ENCODE results near the gene COX7A1. TPM values are rescaled to one million over a fixed set of nuclear protein-coding genes. Genes with fewer than 3 reads are reported as not detected.
A peak's percentile ranks its signal among the peaks of the same experiment; 100 is the strongest.

COX7A1 gene
- total RNA-seq, 1 donor from 2014 or later: 1.6 TPM

DNA sequence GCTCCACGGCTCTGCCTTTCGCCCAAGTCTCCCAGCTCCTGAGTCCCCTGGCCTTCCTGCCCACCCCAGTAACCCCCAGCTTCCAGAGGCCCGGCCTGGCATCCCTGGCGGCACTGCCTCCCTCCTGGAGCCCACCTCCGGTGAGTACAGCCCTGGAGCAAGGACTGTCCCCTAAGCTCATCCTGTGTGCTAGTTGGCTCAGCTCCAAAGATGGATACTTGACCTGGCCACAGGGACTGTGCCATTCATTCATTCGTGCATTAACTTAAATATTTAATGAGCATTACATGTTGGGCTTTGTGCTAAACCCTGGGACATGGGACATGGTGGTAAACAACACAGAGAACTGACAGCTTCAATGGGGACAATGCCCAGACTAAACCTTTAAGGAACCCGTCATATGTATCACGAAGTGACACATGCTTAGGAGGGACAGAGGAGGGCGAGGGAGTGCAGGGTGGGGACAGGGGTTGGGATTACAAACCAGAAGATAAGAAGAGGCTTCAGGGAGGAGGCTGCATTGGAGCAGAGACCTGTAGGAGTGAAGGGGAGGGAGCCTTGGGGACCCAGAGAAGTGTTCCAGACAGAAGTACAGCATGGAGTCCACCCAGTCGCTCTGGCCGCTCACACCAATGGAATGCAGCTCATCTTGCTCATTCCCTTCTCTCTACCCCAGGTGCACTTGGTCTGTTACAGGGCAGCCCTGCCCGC lies 48.2 kb downstream of the COX7A1 start:
- Histone ChIP-seq H3K4me3 (ENCODE audit: low read depth, low read length) (no peak overlapping the region), H3K27me3 (ENCODE audit: control insufficient read depth, insufficient read depth, low read length) (no peaks in the 10 kb centered on the region), H3K36me3 (ENCODE audit: control insufficient read depth, insufficient read depth, low read length) (peaks cover 6% of the 10 kb centered on the region)
- DNase-seq (ENCODE audit: low read depth): peak; percentile 33
- TF ChIP-seq, protein P1, sequence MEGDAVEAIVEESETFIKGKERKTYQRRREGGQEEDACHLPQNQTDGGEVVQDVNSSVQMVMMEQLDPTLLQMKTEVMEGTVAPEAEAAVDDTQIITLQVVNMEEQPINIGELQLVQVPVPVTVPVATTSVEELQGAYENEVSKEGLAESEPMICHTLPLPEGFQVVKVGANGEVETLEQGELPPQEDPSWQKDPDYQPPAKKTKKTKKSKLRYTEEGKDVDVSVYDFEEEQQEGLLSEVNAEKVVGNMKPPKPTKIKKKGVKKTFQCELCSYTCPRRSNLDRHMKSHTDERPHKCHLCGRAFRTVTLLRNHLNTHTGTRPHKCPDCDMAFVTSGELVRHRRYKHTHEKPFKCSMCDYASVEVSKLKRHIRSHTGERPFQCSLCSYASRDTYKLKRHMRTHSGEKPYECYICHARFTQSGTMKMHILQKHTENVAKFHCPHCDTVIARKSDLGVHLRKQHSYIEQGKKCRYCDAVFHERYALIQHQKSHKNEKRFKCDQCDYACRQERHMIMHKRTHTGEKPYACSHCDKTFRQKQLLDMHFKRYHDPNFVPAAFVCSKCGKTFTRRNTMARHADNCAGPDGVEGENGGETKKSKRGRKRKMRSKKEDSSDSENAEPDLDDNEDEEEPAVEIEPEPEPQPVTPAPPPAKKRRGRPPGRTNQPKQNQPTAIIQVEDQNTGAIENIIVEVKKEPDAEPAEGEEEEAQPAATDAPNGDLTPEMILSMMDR (IDR thresholded peaks at IDR 0.05; ENCODE audit: insufficient read depth, low read length, severe bottlenecking): no peak
- FAIRE-seq: no peak

DNA sequence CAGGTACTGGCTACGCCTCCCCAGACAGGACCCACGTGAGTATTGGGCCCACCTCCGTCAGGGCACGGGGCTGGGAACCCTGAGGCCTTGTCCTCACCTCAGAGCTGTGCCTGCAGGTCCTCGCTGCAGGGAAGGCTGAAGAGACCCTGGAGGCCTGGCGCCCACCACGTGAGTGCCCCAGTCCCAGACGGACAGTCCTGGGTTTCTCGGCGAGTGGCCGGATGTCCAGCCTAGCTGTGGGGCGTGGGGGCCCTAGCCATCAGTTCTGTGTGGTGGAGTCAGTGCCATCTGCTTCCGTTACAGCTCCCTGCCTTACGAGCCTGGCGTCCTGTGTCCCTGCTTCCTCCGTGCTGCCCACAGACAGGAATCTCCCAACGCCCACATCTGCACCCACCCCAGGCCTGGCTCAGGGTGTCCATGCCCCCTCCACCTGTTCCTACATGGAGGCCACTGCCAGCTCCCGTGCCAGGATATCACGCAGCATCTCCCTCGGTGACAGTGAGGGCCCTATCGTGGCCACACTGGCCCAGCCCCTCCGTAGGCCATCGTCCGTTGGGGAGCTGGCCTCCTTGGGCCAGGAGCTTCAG lies 49.1 kb downstream of the COX7A1 start:
- no peaks in the 10 kb centered on the region for H3K27me3 ChIP-seq (ENCODE audit: control insufficient read depth, insufficient read depth, low read length)
- peak; percentile 36 for FAIRE-seq
- H3K4me3 ChIP-seq (ENCODE audit: low read depth, low read length): no peak overlapping the region
- TF ChIP-seq, protein P1 (IDR thresholded peaks at IDR 0.05; ENCODE audit: insufficient read depth, low read length, severe bottlenecking): no peak
- no peak for DNase-seq (ENCODE audit: low read depth)
- H3K36me3 ChIP-seq (ENCODE audit: control insufficient read depth, insufficient read depth, low read length): peaks cover 6% of the 10 kb centered on the region

DNA sequence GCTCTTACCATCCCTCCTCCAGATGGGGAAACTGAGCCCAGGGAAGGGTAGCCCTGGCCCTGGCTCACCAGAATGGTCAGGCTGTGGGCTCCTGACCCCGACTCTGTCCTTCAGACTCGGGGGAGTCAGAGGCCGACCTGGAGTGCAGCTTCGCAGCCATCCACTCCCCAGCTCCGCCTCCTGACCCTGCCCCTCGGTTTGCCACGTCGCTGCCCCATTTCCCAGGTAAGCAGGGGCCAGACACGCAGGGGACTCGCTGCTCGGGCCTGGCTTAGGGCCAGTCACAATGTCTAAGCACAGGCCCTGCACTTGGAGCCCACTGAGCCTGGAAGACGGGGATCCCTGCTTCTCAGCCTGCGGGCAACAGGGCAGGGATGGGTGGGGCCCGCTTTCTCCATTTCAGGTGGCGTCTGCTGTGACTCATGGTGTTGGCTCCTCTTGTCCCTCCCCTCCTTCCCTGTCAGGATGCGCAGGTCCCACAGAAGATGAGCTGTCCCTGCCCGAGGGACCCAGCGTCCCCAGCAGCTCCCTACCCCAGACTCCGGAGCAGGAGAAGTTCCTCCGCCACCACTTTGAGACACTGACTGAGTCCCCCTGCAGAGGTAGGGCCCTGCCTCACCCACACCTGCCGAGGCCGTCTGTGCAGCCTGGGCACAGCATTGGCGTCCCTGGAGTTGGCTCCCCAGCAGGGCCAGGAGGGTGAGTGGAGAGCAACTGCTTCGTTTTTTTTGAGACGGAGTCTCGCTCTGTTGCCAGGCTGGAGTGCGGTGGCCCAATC lies 50.5 kb downstream of the COX7A1 start:
- TF ChIP-seq, protein P1 (IDR thresholded peaks at IDR 0.05; ENCODE audit: insufficient read depth, low read length, severe bottlenecking): no peak
- FAIRE-seq: no peak
- Histone ChIP-seq H3K4me3 (ENCODE audit: low read depth, low read length) (no peak overlapping the region), H3K36me3 (ENCODE audit: control insufficient read depth, insufficient read depth, low read length) (peaks cover 6% of the 10 kb centered on the region), H3K27me3 (ENCODE audit: control insufficient read depth, insufficient read depth, low read length) (no peaks in the 10 kb centered on the region)
- DNase-seq (ENCODE audit: low read depth): no peak

Other genes starting within 250 kb of the COX7A1 start
- 1.3 TPM in 1 of 2 replicates, not detected in the other for gene HCST, start 249.9 kb downstream of the COX7A1 start, total RNA-seq
- not detected in 2 replicates for gene TYROBP, start 244.2 kb downstream of the COX7A1 start, total RNA-seq
- 0.79 and 1.3 TPM in 2 replicates for gene LRFN3, start 216.1 kb downstream of the COX7A1 start, total RNA-seq
- gene SDHAF1, start 157.3 kb downstream of the COX7A1 start, total RNA-seq: 17.5 and 25.3 TPM in 2 replicates
- gene SYNE4, start 143.6 kb downstream of the COX7A1 start, total RNA-seq: 3.4 and 3.6 TPM in 2 replicates
- 14.2 and 16.6 TPM in 2 replicates for gene ALKBH6, start 138.2 kb downstream of the COX7A1 start, total RNA-seq
- gene CLIP3, start 119.6 kb downstream of the COX7A1 start, total RNA-seq: under 0.01 and 0.13 TPM in 2 replicates
- gene THAP8, start 98.2 kb downstream of the COX7A1 start, total RNA-seq: 2.0 and 2.1 TPM in 2 replicates
- 0.26 TPM in 2 replicates for gene WDR62, start 97.5 kb downstream of the COX7A1 start, total RNA-seq
- not detected in 2 replicates for gene OVOL3, start 41.3 kb downstream of the COX7A1 start, total RNA-seq
- 68.2 and 107 TPM in 2 replicates for gene POLR2I, start 37.6 kb downstream of the COX7A1 start, total RNA-seq
- 132 and 152 TPM in 2 replicates for gene TBCB, start 37.0 kb downstream of the COX7A1 start, total RNA-seq
- gene CAPNS1, start 12.4 kb downstream of the COX7A1 start, total RNA-seq: 240 and 418 TPM in 2 replicates
- gene ZNF565, start 62.2 kb upstream of the COX7A1 start, total RNA-seq: 6.1 and 8.2 TPM in 2 replicates
- gene ZNF146, start 62.7 kb upstream of the COX7A1 start, total RNA-seq: 139 and 161 TPM in 2 replicates
- gene ZFP14, start 226.8 kb upstream of the COX7A1 start, total RNA-seq: 1.6 and 2.6 TPM in 2 replicates